Peyer's patch (tissue), 4 donors: Measurements from ENCODE around the gene ACY1.

Experiments used
- CTCF ChIP-seq, 6 experiments: fragments of 450-650 bp in 4 of 6; fragments of 200-600 bp in 2 of 6; sonication (generic) in 1 of 6; IDR thresholded peaks; one replicate each; pipeline ENCODE4 v1.5.1; 2017 to 2019; ENCODE audit warnings: antibody characterized with exemption in 6 of 6, mild to moderate bottlenecking in 3 of 6, moderate library complexity in 1 of 6
- POLR2A ChIP-seq, 2 donors: fragments of 450-650 bp; IDR thresholded peaks; one replicate each; pipeline ENCODE4 v1.5.1; 2017; ENCODE audit warnings: antibody characterized with exemption in 2 of 2, mild to moderate bottlenecking in 2 of 2, moderate library complexity in 2 of 2

- TF ChIP-seq CTCF (IDR thresholded peaks at IDR 0.05): no peak
- no peak for TF ChIP-seq POLR2A (IDR thresholded peaks at IDR 0.05)
Observed at GRCh38 chr3:51943451-51944391, 39.6 kb upstream of the ACY1 start.
